ENCODE results near the gene PAFAH1B2.

Gene PAFAH1B2

GRCh38 chr11:117185736-117186430 lies 41.8 kb downstream of the PAFAH1B2 start:
- H3K9me3 ChIP-seq (replicated peaks in 1 of 2; ENCODE audit: control insufficient read depth in 2 of 2, insufficient read depth in 1 of 2, low read depth in 1 of 2, low read length in 2 of 2), result peaks cover 0 to under 1% of the 10 kb centered on the region in 2 donors
- H3K18ac ChIP-seq (ENCODE audit: low read length), result no peak overlapping the region
- H3K27ac ChIP-seq (replicated peaks; ENCODE audit: low read length), result no peak overlapping the region
- H3K27me3 ChIP-seq (ENCODE audit: control insufficient read depth in 3 of 3, insufficient read depth in 3 of 3, low read depth in 1 of 3, low read length in 3 of 3), result no peaks in the 10 kb centered on the region
- no peak overlapping the region for H3K4ac ChIP-seq (ENCODE audit: low read length)
- no peaks in the 10 kb centered on the region for H3K79me1 ChIP-seq (ENCODE audit: low read depth, low read length)
- no peak overlapping the region for H2BK5ac ChIP-seq (ENCODE audit: low read length)
- no peak overlapping the region for H2BK15ac ChIP-seq (ENCODE audit: low read length)
- H3K36me3 ChIP-seq (replicated peaks in 1 of 2; ENCODE audit: control insufficient read depth in 2 of 2, insufficient read depth in 2 of 2, low read length in 2 of 2), result peaks cover 14 to 48% of the 10 kb centered on the region in 2 donors
- H2BK120ac ChIP-seq (ENCODE audit: low read depth, low read length), result no peak overlapping the region
- H4K91ac ChIP-seq (ENCODE audit: low read depth, low read length, poor library complexity), result no peak overlapping the region
- WGBS, 2 donors (ENCODE audit: extremely low coverage in 2 of 2, insufficient read length in 2 of 2, insufficient replicate concordance in 1 of 2), result no CpG with 5 or more reads among the region's 5 CpGs
- H2AFZ ChIP-seq (ENCODE audit: low read length), result no peak overlapping the region
- peaks cover 0 to 5% of the 10 kb centered on the region in 2 donors for H3K4me1 ChIP-seq (ENCODE audit: control insufficient read depth in 2 of 2, insufficient read depth in 1 of 2, low read depth in 1 of 2, low read length in 2 of 2)
- no peak overlapping the region for H2AK5ac ChIP-seq (ENCODE audit: low read depth, low read length)
- no peak overlapping the region for H3K23ac ChIP-seq (ENCODE audit: low read depth, low read length, poor library complexity)
- H2BK12ac ChIP-seq (ENCODE audit: low read length), result no peak overlapping the region
- no peak overlapping the region for H4K8ac ChIP-seq (ENCODE audit: low read depth, low read length)
- no peak overlapping the region for H3K4me3 ChIP-seq (ENCODE audit: low read length in 2 of 2)
- no peak overlapping the region for H3K4me2 ChIP-seq (ENCODE audit: insufficient read depth, low read length, poor library complexity, severe bottlenecking)
- H3K14ac ChIP-seq (ENCODE audit: low read length), result no peak overlapping the region
- DNase-seq (ENCODE audit: low spot score), result no peak
- no peak overlapping the region for H3K9ac ChIP-seq (ENCODE audit: low read depth, low read length, poor library complexity)

DNA sequence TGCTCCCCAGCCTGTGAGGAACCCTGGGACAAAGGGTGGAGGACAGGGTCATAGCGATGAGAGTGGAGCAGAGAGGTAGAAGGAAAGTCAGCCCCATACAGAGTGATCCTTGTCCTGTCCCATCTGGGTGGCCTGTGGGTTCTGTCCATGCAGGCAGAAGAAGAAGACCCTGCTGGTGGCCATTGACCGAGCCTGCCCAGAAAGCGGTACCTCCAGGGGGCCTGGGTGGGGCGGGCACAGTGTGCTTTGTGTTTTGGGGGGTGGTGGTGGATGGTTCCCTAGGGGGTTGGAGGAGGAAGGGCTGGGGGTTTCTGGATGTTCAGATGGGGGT lies 42.3 kb downstream of the PAFAH1B2 start:
- Histone ChIP-seq H2BK5ac (ENCODE audit: low read length) (no peak overlapping the region), H3K18ac (ENCODE audit: low read length) (no peak overlapping the region), H3K79me1 (ENCODE audit: low read depth, low read length) (no peaks in the 10 kb centered on the region), H2BK15ac (ENCODE audit: low read length) (no peak overlapping the region), H2AK5ac (ENCODE audit: low read depth, low read length) (no peak overlapping the region), H4K91ac (ENCODE audit: low read depth, low read length, poor library complexity) (no peak overlapping the region), H3K27me3 (ENCODE audit: control insufficient read depth in 3 of 3, insufficient read depth in 3 of 3, low read depth in 1 of 3, low read length in 3 of 3) (no peaks in the 10 kb centered on the region), H3K4me1 (ENCODE audit: control insufficient read depth in 2 of 2, insufficient read depth in 1 of 2, low read depth in 1 of 2, low read length in 2 of 2) (peaks cover 0 to 2% of the 10 kb centered on the region in 2 donors), H2BK12ac (ENCODE audit: low read length) (no peak overlapping the region), H3K36me3 (replicated peaks in 1 of 2; ENCODE audit: control insufficient read depth in 2 of 2, insufficient read depth in 2 of 2, low read length in 2 of 2) (peaks cover 14 to 48% of the 10 kb centered on the region in 2 donors), H3K14ac (ENCODE audit: low read length) (no peak overlapping the region), H3K9me3 (replicated peaks in 1 of 2; ENCODE audit: control insufficient read depth in 2 of 2, insufficient read depth in 1 of 2, low read depth in 1 of 2, low read length in 2 of 2) (no peaks in the 10 kb centered on the region), H2AFZ (ENCODE audit: low read length) (no peak overlapping the region), H3K4me2 (ENCODE audit: insufficient read depth, low read length, poor library complexity, severe bottlenecking) (no peak overlapping the region), H4K8ac (ENCODE audit: low read depth, low read length) (no peak overlapping the region), H3K9ac (ENCODE audit: low read depth, low read length, poor library complexity) (peak overlapping the region; percentile 18), H3K4ac (ENCODE audit: low read length) (no peak overlapping the region), H3K4me3 (ENCODE audit: low read length in 2 of 2) (no peak overlapping the region), H2BK120ac (ENCODE audit: low read depth, low read length) (no peak overlapping the region), H3K27ac (replicated peaks; ENCODE audit: low read length) (no peak overlapping the region), H3K23ac (ENCODE audit: low read depth, low read length, poor library complexity) (no peak overlapping the region)
- WGBS, 2 donors (ENCODE audit: extremely low coverage in 2 of 2, insufficient read length in 2 of 2, insufficient replicate concordance in 1 of 2), result no CpG with 5 or more reads among the region's 4 CpGs
- DNase-seq (ENCODE audit: low spot score), result no peak

GRCh38 chr11:117187007-117187406 lies 42.9 kb downstream of the PAFAH1B2 start:
- Histone ChIP-seq H4K91ac (ENCODE audit: low read depth, low read length, poor library complexity) (no peak overlapping the region), H3K4me2 (ENCODE audit: insufficient read depth, low read length, poor library complexity, severe bottlenecking) (no peak overlapping the region), H3K14ac (ENCODE audit: low read length) (no peak overlapping the region), H3K36me3 (replicated peaks in 1 of 2; ENCODE audit: control insufficient read depth in 2 of 2, insufficient read depth in 2 of 2, low read length in 2 of 2) (peaks cover 14 to 50% of the 10 kb centered on the region in 2 donors), H2AFZ (ENCODE audit: low read length) (no peak overlapping the region), H3K9me3 (replicated peaks in 1 of 2; ENCODE audit: control insufficient read depth in 2 of 2, insufficient read depth in 1 of 2, low read depth in 1 of 2, low read length in 2 of 2) (no peaks in the 10 kb centered on the region), H3K79me1 (ENCODE audit: low read depth, low read length) (no peaks in the 10 kb centered on the region), H2BK12ac (ENCODE audit: low read length) (no peak overlapping the region), H2BK5ac (ENCODE audit: low read length) (no peak overlapping the region), H2AK5ac (ENCODE audit: low read depth, low read length) (no peak overlapping the region), H3K23ac (ENCODE audit: low read depth, low read length, poor library complexity) (no peak overlapping the region), H2BK120ac (ENCODE audit: low read depth, low read length) (no peak overlapping the region), H3K18ac (ENCODE audit: low read length) (no peak overlapping the region), H3K4ac (ENCODE audit: low read length) (no peak overlapping the region), H4K8ac (ENCODE audit: low read depth, low read length) (no peak overlapping the region), H2BK15ac (ENCODE audit: low read length) (no peak overlapping the region), H3K9ac (ENCODE audit: low read depth, low read length, poor library complexity) (no peak overlapping the region), H3K4me3 (ENCODE audit: low read length in 2 of 2) (no peak overlapping the region), H3K27ac (replicated peaks; ENCODE audit: low read length) (no peak overlapping the region), H3K27me3 (ENCODE audit: control insufficient read depth in 3 of 3, insufficient read depth in 3 of 3, low read depth in 1 of 3, low read length in 3 of 3) (no peaks in the 10 kb centered on the region), H3K4me1 (ENCODE audit: control insufficient read depth in 2 of 2, insufficient read depth in 1 of 2, low read depth in 1 of 2, low read length in 2 of 2) (no peaks in the 10 kb centered on the region)
- no peak for DNase-seq (ENCODE audit: low spot score)
- WGBS, 2 donors (ENCODE audit: extremely low coverage in 2 of 2, insufficient read length in 2 of 2, insufficient replicate concordance in 1 of 2), result no CpG with 5 or more reads among the region's 6 CpGs

- Histone ChIP-seq H2BK120ac (ENCODE audit: low read depth, low read length) (no peak overlapping the region), H3K27me3 (ENCODE audit: control insufficient read depth in 3 of 3, insufficient read depth in 3 of 3, low read depth in 1 of 3, low read length in 3 of 3) (no peaks in the 10 kb centered on the region), H3K4me2 (ENCODE audit: insufficient read depth, low read length, poor library complexity, severe bottlenecking) (no peak overlapping the region), H3K27ac (replicated peaks; ENCODE audit: low read length) (no peak overlapping the region), H3K14ac (ENCODE audit: low read length) (no peak overlapping the region), H3K4me3 (ENCODE audit: low read length in 2 of 2) (no peak overlapping the region), H2BK15ac (ENCODE audit: low read length) (no peak overlapping the region), H3K36me3 (replicated peaks in 1 of 2; ENCODE audit: control insufficient read depth in 2 of 2, insufficient read depth in 2 of 2, low read length in 2 of 2) (peaks cover 14 to 49% of the 10 kb centered on the region in 2 donors), H2AFZ (ENCODE audit: low read length) (no peak overlapping the region), H3K4me1 (ENCODE audit: control insufficient read depth in 2 of 2, insufficient read depth in 1 of 2, low read depth in 1 of 2, low read length in 2 of 2) (no peaks in the 10 kb centered on the region), H3K79me1 (ENCODE audit: low read depth, low read length) (no peaks in the 10 kb centered on the region), H3K18ac (ENCODE audit: low read length) (no peak overlapping the region), H4K8ac (ENCODE audit: low read depth, low read length) (no peak overlapping the region), H3K23ac (ENCODE audit: low read depth, low read length, poor library complexity) (no peak overlapping the region), H3K9me3 (replicated peaks in 1 of 2; ENCODE audit: control insufficient read depth in 2 of 2, insufficient read depth in 1 of 2, low read depth in 1 of 2, low read length in 2 of 2) (no peaks in the 10 kb centered on the region), H3K4ac (ENCODE audit: low read length) (no peak overlapping the region), H4K91ac (ENCODE audit: low read depth, low read length, poor library complexity) (no peak overlapping the region), H3K9ac (ENCODE audit: low read depth, low read length, poor library complexity) (no peak overlapping the region), H2AK5ac (ENCODE audit: low read depth, low read length) (no peak overlapping the region), H2BK12ac (ENCODE audit: low read length) (no peak overlapping the region), H2BK5ac (ENCODE audit: low read length) (no peak overlapping the region)
- DNase-seq (ENCODE audit: low spot score), result no peak
- WGBS, 2 donors (ENCODE audit: extremely low coverage in 2 of 2, insufficient read length in 2 of 2, insufficient replicate concordance in 1 of 2), result no CpG with 5 or more reads among the region's 13 CpGs
Observed at GRCh38 chr11:117187428-117187798, 43.3 kb downstream of the PAFAH1B2 start.

All from neuronal stem cell (in vitro differentiated cells).